GM12875 (cell line): ENCODE data around the gene ARMC3.

Experiments
- H3K4me3 ChIP-seq: one replicate; pipeline ENCODE4 v1.5.1; 2011; ENCODE audit warnings: low read depth, low read length, control low read depth
- CTCF ChIP-seq: IDR thresholded peaks from 2 replicates; pipeline ENCODE4 v1.5.1; 2011; ENCODE audit warnings: low read depth, mild to moderate bottlenecking, control low read depth, inconsistent platforms, low read length, moderate library complexity, borderline replicate concordance; ENCODE audit not compliant: insufficient read depth

ARMC3 gene

DNA sequence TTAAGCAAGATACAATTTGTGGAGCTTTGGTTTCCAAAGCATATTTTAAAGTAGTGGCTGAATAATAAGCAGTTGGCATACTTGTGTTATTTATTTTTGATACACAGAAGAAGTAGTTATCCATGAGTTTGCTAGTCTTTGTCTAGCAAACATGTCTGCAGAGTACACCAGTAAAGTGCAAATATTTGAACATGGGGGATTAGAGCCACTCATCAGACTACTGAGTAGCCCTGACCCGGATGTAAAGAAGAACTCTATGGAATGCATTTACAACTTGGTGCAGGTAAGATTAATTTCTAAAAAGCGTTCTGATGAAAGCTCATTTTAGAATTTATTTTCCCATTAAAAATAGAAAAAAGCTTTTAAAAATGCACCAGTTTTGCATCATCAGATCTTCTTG, 31.4 kb downstream of the ARMC3 start:
- no peak overlapping the region for H3K4me3 ChIP-seq
- no peak for TF ChIP-seq CTCF

GRCh38 chr10:22959950-22960349, 32.1 kb downstream of the ARMC3 start:
- H3K4me3 ChIP-seq, result no peak overlapping the region
- no peak for TF ChIP-seq CTCF

- TF ChIP-seq CTCF, result no peak
- H3K4me3 ChIP-seq, result no peak overlapping the region
Measured at GRCh38 chr10:22962817-22963216, 35.0 kb downstream of the ARMC3 start.

GRCh38 chr10:22969704-22970103, 41.9 kb downstream of the ARMC3 start:
- no peak for TF ChIP-seq CTCF
- H3K4me3 ChIP-seq, result no peak overlapping the region

- H3K4me3 ChIP-seq, result no peak overlapping the region
- no peak for TF ChIP-seq CTCF
Measured at GRCh38 chr10:22976534-22976933, 48.7 kb downstream of the ARMC3 start.

DNA sequence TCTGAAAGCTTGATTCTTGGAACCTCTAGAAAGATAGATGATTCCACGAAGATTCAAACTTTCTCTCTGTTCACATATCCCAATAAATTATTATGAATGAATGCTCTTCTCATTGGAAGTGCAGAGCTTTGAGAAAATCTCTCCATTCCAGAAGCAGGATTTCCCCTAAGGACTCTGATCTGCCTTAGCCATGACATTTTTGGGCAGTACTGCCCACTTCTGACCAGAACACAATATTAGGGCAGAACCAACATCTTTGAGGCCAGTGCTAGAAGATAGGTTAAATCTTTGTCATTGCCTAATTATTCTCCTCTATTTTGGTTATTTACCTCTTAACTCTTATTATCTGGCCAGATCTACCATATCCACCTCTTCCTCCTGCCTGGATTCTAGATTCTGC, 49.9 kb downstream of the ARMC3 start:
- H3K4me3 ChIP-seq, result no peak overlapping the region
- TF ChIP-seq CTCF, result no peak

GRCh38 chr10:22978287-22978686, 50.4 kb downstream of the ARMC3 start:
- TF ChIP-seq CTCF, result no peak
- no peak overlapping the region for H3K4me3 ChIP-seq
